ENCODE results near the gene ARL5A. TPM values are rescaled to one million over a fixed set of nuclear protein-coding genes. Genes with fewer than 3 reads are reported as not detected.

ARL5A gene
- polyA plus RNA-seq, 3 donors, result 21.3 to 85.8 (median 74.5) TPM

- Histone ChIP-seq H2AFZ (ENCODE audit: insufficient read depth, low read depth, low read length, poor library complexity, severe bottlenecking) (no peak overlapping the region), H3K9ac (ENCODE audit: insufficient read depth, low read length, poor library complexity, severe bottlenecking) (no peak overlapping the region), H3K27ac (ENCODE audit: low read depth in 1 of 2, low read length in 2 of 2) (no peak overlapping the region), H3K4me2 (replicated peaks; ENCODE audit: extremely low read depth, low read length, poor library complexity, severe bottlenecking) (no peak overlapping the region), H3K79me2 (ENCODE audit: insufficient read depth, low read length) (no peaks in the 10 kb centered on the region), H4K20me1 (ENCODE audit: insufficient read depth, low read length) (no peaks in the 10 kb centered on the region), H3K4me1 (ENCODE audit: control insufficient read depth in 1 of 2, insufficient read depth in 2 of 2, low read length in 2 of 2) (no peaks in the 10 kb centered on the region), H3K9me3 (replicated peaks in 1 of 2; ENCODE audit: control insufficient read depth in 1 of 2, insufficient read depth in 1 of 2, low read length in 2 of 2) (no peaks in the 10 kb centered on the region), H3K4me3 (replicated peaks in 1 of 3; ENCODE audit: low read depth in 2 of 3, low read length in 3 of 3) (no peak overlapping the region), H3K36me3 (replicated peaks in 1 of 2; ENCODE audit: control insufficient read depth in 1 of 2, insufficient read depth in 2 of 2, low read length in 2 of 2) (peaks cover 6 to 51% of the 10 kb centered on the region in 2 donors), H3K27me3 (ENCODE audit: control insufficient read depth in 2 of 2, insufficient read depth in 2 of 2, low read length in 2 of 2) (no peaks in the 10 kb centered on the region)
- TF ChIP-seq, protein P1, sequence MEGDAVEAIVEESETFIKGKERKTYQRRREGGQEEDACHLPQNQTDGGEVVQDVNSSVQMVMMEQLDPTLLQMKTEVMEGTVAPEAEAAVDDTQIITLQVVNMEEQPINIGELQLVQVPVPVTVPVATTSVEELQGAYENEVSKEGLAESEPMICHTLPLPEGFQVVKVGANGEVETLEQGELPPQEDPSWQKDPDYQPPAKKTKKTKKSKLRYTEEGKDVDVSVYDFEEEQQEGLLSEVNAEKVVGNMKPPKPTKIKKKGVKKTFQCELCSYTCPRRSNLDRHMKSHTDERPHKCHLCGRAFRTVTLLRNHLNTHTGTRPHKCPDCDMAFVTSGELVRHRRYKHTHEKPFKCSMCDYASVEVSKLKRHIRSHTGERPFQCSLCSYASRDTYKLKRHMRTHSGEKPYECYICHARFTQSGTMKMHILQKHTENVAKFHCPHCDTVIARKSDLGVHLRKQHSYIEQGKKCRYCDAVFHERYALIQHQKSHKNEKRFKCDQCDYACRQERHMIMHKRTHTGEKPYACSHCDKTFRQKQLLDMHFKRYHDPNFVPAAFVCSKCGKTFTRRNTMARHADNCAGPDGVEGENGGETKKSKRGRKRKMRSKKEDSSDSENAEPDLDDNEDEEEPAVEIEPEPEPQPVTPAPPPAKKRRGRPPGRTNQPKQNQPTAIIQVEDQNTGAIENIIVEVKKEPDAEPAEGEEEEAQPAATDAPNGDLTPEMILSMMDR (IDR thresholded peaks at IDR 0.05), result no peak
- WGBS (ENCODE audit: insufficient coverage), result no CpG with 5 or more reads among the region's 3 CpGs
- peaks cover 20 to 25% of the 10 kb centered on the region in 2 donors for H3K36me3 Mint-ChIP-seq
- intact Hi-C loops (cut with micrococcal nuclease), result no loop called here
- no peak for DNase-seq
- H3K9me3 Mint-ChIP-seq, result no peaks in the 10 kb centered on the region
- H3K27ac Mint-ChIP-seq, result no peak overlapping the region
- H3K27me3 Mint-ChIP-seq (ENCODE audit: low read depth in 3 of 3), result peaks cover 0 to 1% (median 0%) of the 10 kb centered on the region in 3 donors
- peaks cover 3% of the 10 kb centered on the region for H3K4me1 Mint-ChIP-seq
- H3K4me3 Mint-ChIP-seq, result no peak overlapping the region
Measured at GRCh38 chr2:151762694-151763093, 65.5 kb downstream of the ARL5A start.

DNA sequence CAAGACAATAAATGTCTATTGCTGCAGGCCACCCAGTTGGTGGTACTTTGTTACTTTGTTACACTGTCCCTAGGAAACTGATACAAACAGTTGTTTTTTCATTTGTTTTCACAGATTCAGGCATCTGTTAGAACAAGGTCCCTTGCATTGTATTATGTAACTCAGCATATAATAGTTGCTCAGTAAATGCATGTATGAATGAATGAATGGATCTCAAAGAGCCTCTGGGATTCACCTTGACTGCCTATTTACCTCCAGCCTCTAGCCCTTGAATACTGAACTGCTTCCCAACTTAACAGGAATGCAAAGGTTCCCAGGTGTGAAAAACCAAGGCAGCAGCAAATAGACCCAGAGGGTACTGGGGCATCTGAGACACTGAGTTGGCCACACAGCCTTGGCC is 66.5 kb downstream of the ARL5A start:
- TF ChIP-seq, protein P1 (IDR thresholded peaks at IDR 0.05), result no peak
- H3K27ac Mint-ChIP-seq, result no peak overlapping the region

More for the DNA sequence above, 66.5 kb downstream of the ARL5A start:
- no peaks in the 10 kb centered on the region for H3K9me3 ChIP-seq (replicated peaks in 1 of 2; ENCODE audit: control insufficient read depth in 1 of 2, insufficient read depth in 1 of 2, low read length in 2 of 2)
- H3K9ac ChIP-seq (ENCODE audit: insufficient read depth, low read length, poor library complexity, severe bottlenecking), result no peak overlapping the region
- no peak overlapping the region for H3K27ac ChIP-seq (ENCODE audit: low read depth in 1 of 2, low read length in 2 of 2)
- Mint-ChIP-seq H3K4me1 (peaks cover 3% of the 10 kb centered on the region), H3K27me3 (ENCODE audit: low read depth in 3 of 3) (peaks cover 0 to 1% (median 0%) of the 10 kb centered on the region in 3 donors), H3K9me3 (no peaks in the 10 kb centered on the region), H3K4me3 (no peak overlapping the region), H3K36me3 (peaks cover 18 to 20% of the 10 kb centered on the region in 2 donors)
- intact Hi-C loops (cut with micrococcal nuclease), result no loop called here
- no peak overlapping the region for H2AFZ ChIP-seq (ENCODE audit: insufficient read depth, low read depth, low read length, poor library complexity, severe bottlenecking)
- no peaks in the 10 kb centered on the region for H3K4me1 ChIP-seq (ENCODE audit: control insufficient read depth in 1 of 2, insufficient read depth in 2 of 2, low read length in 2 of 2)
- DNase-seq, result no peak
- H4K20me1 ChIP-seq (ENCODE audit: insufficient read depth, low read length), result no peaks in the 10 kb centered on the region
- H3K36me3 ChIP-seq (replicated peaks in 1 of 2; ENCODE audit: control insufficient read depth in 1 of 2, insufficient read depth in 2 of 2, low read length in 2 of 2), result peaks cover 2 to 42% of the 10 kb centered on the region in 2 donors
- no peak overlapping the region for H3K4me2 ChIP-seq (replicated peaks; ENCODE audit: extremely low read depth, low read length, poor library complexity, severe bottlenecking)
- no peaks in the 10 kb centered on the region for H3K27me3 ChIP-seq (ENCODE audit: control insufficient read depth in 2 of 2, insufficient read depth in 2 of 2, low read length in 2 of 2)
- H3K79me2 ChIP-seq (ENCODE audit: insufficient read depth, low read length), result no peaks in the 10 kb centered on the region
- H3K4me3 ChIP-seq (replicated peaks in 1 of 3; ENCODE audit: low read depth in 2 of 3, low read length in 3 of 3), result no peak overlapping the region

Data from CD14-positive monocyte (primary cell).